Measurements from ENCODE around the gene S100A9. TPM values are rescaled to one million over a fixed set of nuclear protein-coding genes. Genes with fewer than 3 reads are reported as not detected.
A peak's percentile ranks its signal among the peaks of the same experiment; 100 is the strongest.

S100A9 gene
- total RNA-seq (100 to 1,000 TPM in 3 of 4 donors, 10 to 100 TPM in 1; 73.4 to 943 (median 280) TPM), polyA plus RNA-seq (100 to 1,000 TPM; 221 to 449 (median 351) TPM)

GRCh38 chr1:153357853-153358690 is at the start of gene S100A9:
S100A9 (plus strand) TSS chr1:153357854; CDS start chr1:153358284, 430 bp downstream.
- TF ChIP-seq POLR2AphosphoS5 (IDR thresholded peaks at IDR 0.05), result peak in 2 of 4 donors; percentile 11 to 30
- TF ChIP-seq CTCF (IDR thresholded peaks at IDR 0.05), result no peak
- intact Hi-C loops (cut with DNase I), result no loop called here
- WGBS, 2 donors, result 72 to 73% methylated on average over 11 of the region's 11 CpGs

GRCh38 chr1:153308540-153308939 is 49.1 kb upstream of the S100A9 start:
- Histone ChIP-seq H3K27me3 (no peaks in the 10 kb centered on the region), H3K9me3 (no peaks in the 10 kb centered on the region), H3K36me3 (no peaks in the 10 kb centered on the region), H3K4me1 (no peaks in the 10 kb centered on the region), H3K4me3 (no peak overlapping the region), H3K27ac (no peak overlapping the region)
- intact Hi-C loops (cut with DNase I), result no loop called here
- no peak for DNase-seq
- TF ChIP-seq POLR2A (IDR thresholded peaks at IDR 0.05) (no peak), POLR2AphosphoS5 (IDR thresholded peaks at IDR 0.05) (no peak), CTCF (IDR thresholded peaks at IDR 0.05) (no peak), EP300 (IDR thresholded peaks at IDR 0.05) (no peak)
- WGBS, 2 donors, result 82 to 90% methylated on average over 2 of the region's 2 CpGs

More at GRCh38 chr1:153357853-153358690, at the start of gene S100A9:
- no peaks in the 10 kb centered on the region for H3K36me3 ChIP-seq
- no peaks in the 10 kb centered on the region for H3K27me3 ChIP-seq
- DNase-seq, result no peak
- H3K9me3 ChIP-seq, result no peaks in the 10 kb centered on the region
- peak within 1 kb of the TSS in 1 of 4 donors; percentile 32 for H3K27ac ChIP-seq
- H3K4me3 ChIP-seq, result peak within 1 kb of the TSS in 2 of 4 donors; percentile 10 to 21
- no peaks in the 10 kb centered on the region for H3K4me1 ChIP-seq

- no peaks in the 10 kb centered on the region for H3K27me3 ChIP-seq
- H3K4me1 ChIP-seq, result no peaks in the 10 kb centered on the region
- whole genome bisulfite sequencing, 2 donors, result 80 to 90% methylated on average over 2 of the region's 2 CpGs
- H3K4me3 ChIP-seq, result no peak overlapping the region
- intact Hi-C loops (cut with DNase I), result no loop called here
- DNase-seq, result no peak
- TF ChIP-seq EP300 (IDR thresholded peaks at IDR 0.05) (no peak), POLR2A (IDR thresholded peaks at IDR 0.05) (no peak), CTCF (IDR thresholded peaks at IDR 0.05) (no peak), POLR2AphosphoS5 (IDR thresholded peaks at IDR 0.05) (no peak)
- H3K36me3 ChIP-seq, result no peaks in the 10 kb centered on the region
- H3K27ac ChIP-seq, result no peak overlapping the region
- H3K9me3 ChIP-seq, result no peaks in the 10 kb centered on the region
Measured at GRCh38 chr1:153309441-153309840, 48.2 kb upstream of the S100A9 start.

- TF ChIP-seq CTCF (IDR thresholded peaks at IDR 0.05), result no peak
- TF ChIP-seq POLR2AphosphoS5 (IDR thresholded peaks at IDR 0.05), result no peak
- no peak for TF ChIP-seq EP300 (IDR thresholded peaks at IDR 0.05)
- no peak for TF ChIP-seq POLR2A (IDR thresholded peaks at IDR 0.05)
- intact Hi-C loops (cut with DNase I), result no loop called here
- Histone ChIP-seq H3K4me1 (no peaks in the 10 kb centered on the region), H3K9me3 (no peaks in the 10 kb centered on the region), H3K27me3 (no peaks in the 10 kb centered on the region), H3K27ac (no peak overlapping the region), H3K36me3 (no peaks in the 10 kb centered on the region), H3K4me3 (no peak overlapping the region)
- no peak for DNase-seq
- 68 to 72% methylated on average over 7 of the region's 7 CpGs for WGBS, 2 donors
Measured at GRCh38 chr1:153310526-153310925, 47.1 kb upstream of the S100A9 start.
